Brain microvascular endothelial cell (primary cell): Measurements from ENCODE around the gene IFI27L1.

Experiments used
- DNase-seq: peaks from one replicate; pipeline ENCODE4 v3.0.0-alpha.2; 2020
- H3K27ac ChIP-seq: fragments of 250-450 bp; sonication (Bioruptor Pico); 2 replicates; pipeline ENCODE4 v1.5.1; 2020; ENCODE audit warnings: mild to moderate bottlenecking, moderate library complexity
- H3K27me3 ChIP-seq: fragments of 250-450 bp; sonication (Bioruptor Pico); replicated peaks from 2 replicates; pipeline ENCODE4 v1.5.1; 2020; ENCODE audit warnings: mild to moderate bottlenecking
- H3K36me3 ChIP-seq: fragments of 250-450 bp; sonication (Bioruptor Pico); replicated peaks from 2 replicates; pipeline ENCODE4 v1.5.1; 2020; ENCODE audit warnings: mild to moderate bottlenecking
- H3K4me3 ChIP-seq: 2 replicates; pipeline ENCODE4 v1.5.1; 2011; ENCODE audit warnings: low read depth, mild to moderate bottlenecking, control low read depth, low read length, moderate library complexity
- in situ Hi-C: cut with HindIII; loops from 2 replicates; pipeline ENCODE4 v1.10.0; 2017; ENCODE audit warnings: low sequenced_read_pairs, low pct_ligation_motif_present
- TF ChIP-seq, protein P1 (sequence below): IDR thresholded peaks from 2 replicates; pipeline ENCODE4 v1.5.1; 2011; ENCODE audit warnings: low read depth, mild to moderate bottlenecking, moderate library complexity, low read length, control low read depth, inconsistent platforms; ENCODE audit errors: missing control alignments

Gene IFI27L1

GRCh38 chr14:94113908-94114588 lies 32.9 kb downstream of the IFI27L1 start:
- in situ Hi-C loops: no loop called here
- Histone ChIP-seq H3K36me3 (no peaks in the 10 kb centered on the region), H3K4me3 (no peak overlapping the region), H3K27me3 (peaks cover 2% of the 10 kb centered on the region), H3K27ac (no peak overlapping the region)
- TF ChIP-seq, protein P1, sequence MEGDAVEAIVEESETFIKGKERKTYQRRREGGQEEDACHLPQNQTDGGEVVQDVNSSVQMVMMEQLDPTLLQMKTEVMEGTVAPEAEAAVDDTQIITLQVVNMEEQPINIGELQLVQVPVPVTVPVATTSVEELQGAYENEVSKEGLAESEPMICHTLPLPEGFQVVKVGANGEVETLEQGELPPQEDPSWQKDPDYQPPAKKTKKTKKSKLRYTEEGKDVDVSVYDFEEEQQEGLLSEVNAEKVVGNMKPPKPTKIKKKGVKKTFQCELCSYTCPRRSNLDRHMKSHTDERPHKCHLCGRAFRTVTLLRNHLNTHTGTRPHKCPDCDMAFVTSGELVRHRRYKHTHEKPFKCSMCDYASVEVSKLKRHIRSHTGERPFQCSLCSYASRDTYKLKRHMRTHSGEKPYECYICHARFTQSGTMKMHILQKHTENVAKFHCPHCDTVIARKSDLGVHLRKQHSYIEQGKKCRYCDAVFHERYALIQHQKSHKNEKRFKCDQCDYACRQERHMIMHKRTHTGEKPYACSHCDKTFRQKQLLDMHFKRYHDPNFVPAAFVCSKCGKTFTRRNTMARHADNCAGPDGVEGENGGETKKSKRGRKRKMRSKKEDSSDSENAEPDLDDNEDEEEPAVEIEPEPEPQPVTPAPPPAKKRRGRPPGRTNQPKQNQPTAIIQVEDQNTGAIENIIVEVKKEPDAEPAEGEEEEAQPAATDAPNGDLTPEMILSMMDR: no peak
- DNase-seq: no peak

DNA sequence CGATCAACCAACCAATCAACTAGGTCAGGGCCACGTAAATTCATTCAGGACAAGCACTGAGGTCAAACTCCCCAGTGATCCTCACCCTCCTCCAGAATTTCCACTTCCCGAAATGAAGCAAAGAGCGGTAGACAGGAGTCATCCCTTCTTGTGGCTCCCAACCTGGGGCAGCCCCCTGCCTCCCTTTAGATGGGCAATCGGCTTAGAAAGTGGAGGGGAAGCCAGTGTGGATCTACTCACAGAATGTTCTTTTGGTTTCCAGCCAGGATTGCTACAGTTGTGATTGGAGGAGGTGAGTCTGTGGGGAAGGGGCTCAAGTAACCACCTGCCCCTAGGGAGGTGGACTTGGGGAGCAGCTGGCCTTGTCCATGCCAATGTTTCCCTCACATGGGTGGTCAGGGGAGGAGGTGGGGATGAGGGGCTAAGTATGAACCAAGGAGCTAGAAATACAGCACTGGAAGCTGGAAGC lies 33.5 kb downstream of the IFI27L1 start:
- Histone ChIP-seq H3K27me3 (peaks cover 2% of the 10 kb centered on the region), H3K36me3 (no peaks in the 10 kb centered on the region), H3K4me3 (no peak overlapping the region), H3K27ac (no peak overlapping the region)
- in situ Hi-C loops: no loop called here
- no peak for DNase-seq
- TF ChIP-seq, protein P1: no peak

DNA sequence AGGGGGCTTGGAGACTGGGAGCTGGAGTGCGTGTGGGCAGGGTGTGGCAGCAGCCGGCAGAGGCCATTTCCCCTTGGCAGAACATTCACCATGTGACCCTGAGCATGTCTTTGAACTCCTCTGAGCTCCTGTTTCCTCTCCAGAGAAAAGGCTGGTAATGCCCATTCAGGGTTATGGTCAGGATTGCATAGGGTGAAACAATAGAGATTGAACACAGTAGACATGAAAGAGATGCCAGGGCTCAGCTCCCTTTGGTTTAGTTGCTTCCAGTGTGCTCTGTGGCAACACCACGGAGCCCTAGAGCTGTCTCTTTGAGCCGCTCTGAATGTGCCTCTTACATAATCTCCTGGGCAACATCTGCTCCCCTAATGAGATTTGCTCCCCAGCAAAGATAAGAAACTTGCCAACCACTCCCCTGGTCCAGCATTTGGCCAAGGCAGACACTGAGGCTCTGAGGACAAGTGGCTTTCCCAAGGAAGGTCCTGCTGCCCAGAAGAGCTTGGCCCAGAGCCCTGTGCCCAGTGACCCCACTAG lies 34.0 kb downstream of the IFI27L1 start:
- H3K36me3 ChIP-seq: no peaks in the 10 kb centered on the region
- peaks cover 2% of the 10 kb centered on the region for H3K27me3 ChIP-seq
- no peak overlapping the region for H3K27ac ChIP-seq
- no peak overlapping the region for H3K4me3 ChIP-seq
- TF ChIP-seq, protein P1: no peak
- in situ Hi-C loops: no loop called here
- DNase-seq: no peak

- Histone ChIP-seq H3K27me3 (peaks cover 2% of the 10 kb centered on the region), H3K4me3 (no peak overlapping the region), H3K36me3 (no peaks in the 10 kb centered on the region), H3K27ac (no peak overlapping the region)
- DNase-seq: no peak
- TF ChIP-seq, protein P1: no peak
- in situ Hi-C loops: no loop called here
Observed at GRCh38 chr14:94115631-94116030, 34.5 kb downstream of the IFI27L1 start.

DNA sequence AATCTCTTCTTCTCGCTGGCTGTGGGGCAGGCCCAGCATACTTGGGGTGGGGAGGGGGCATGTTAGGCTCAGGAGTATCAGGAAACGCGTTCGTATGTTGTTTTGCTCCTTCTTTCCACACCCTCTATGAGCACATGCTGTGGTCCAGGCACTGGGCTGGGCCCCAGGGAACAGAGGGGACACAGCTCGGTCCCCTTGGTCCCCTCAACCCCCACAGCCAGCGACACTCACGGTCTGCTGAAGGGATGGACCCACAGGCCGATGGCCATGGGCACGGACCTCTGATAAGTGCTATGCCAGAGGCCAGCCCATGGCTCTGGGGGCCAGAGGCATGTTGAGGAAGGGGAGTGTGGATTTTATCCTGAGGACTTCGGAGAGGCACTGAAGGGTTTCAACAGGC lies 35.6 kb downstream of the IFI27L1 start:
- TF ChIP-seq, protein P1: no peak
- Histone ChIP-seq H3K27ac (no peak overlapping the region), H3K4me3 (no peak overlapping the region), H3K27me3 (peaks cover 2% of the 10 kb centered on the region), H3K36me3 (no peaks in the 10 kb centered on the region)
- in situ Hi-C loops: no loop called here
- DNase-seq: no peak

DNA sequence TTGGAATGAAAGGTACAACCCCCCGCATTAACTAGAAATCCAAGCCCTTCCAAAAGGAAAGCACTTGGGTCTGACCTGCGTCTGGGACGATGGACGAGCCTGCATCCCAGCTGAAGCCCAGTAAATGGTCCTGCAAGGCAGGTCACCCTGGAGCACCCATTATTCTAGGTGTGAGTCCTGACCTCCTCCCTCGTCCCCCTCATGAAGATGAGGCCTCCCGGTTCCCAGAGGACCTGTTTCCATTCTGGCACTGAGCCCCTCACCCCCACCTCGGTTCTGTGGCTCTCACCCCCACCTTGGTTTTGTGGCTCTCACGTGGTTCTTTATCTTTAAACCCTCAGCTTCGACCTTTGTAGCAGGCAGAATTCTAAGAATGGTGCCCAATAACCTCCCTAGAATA lies 36.7 kb downstream of the IFI27L1 start:
- no peak overlapping the region for H3K27ac ChIP-seq
- no peaks in the 10 kb centered on the region for H3K36me3 ChIP-seq
- no peak overlapping the region for H3K4me3 ChIP-seq
- TF ChIP-seq, protein P1: no peak
- in situ Hi-C loops: no loop called here
- no peak for DNase-seq
- H3K27me3 ChIP-seq: peaks cover 2% of the 10 kb centered on the region
